ENCODE measurements around the gene CREB3.

The CREB3 gene

GRCh38 chr9:35771534-35771933, 39.1 kb downstream of the CREB3 start:
- Histone ChIP-seq H3K27me3 (ENCODE audit: insufficient read depth, low read length, poor library complexity, severe bottlenecking) (no peaks in the 10 kb centered on the region), H3K4me2 (ENCODE audit: low read depth, low read length, poor library complexity, severe bottlenecking) (no peak overlapping the region), H3K36me3 (ENCODE audit: insufficient read depth, low read length) (no peaks in the 10 kb centered on the region), H3K9me2 (replicated peaks; ENCODE audit: low read depth, low read length) (no peaks in the 10 kb centered on the region), H3K4me3 (ENCODE audit: low read length, poor library complexity, severe bottlenecking) (no peak overlapping the region), H3K79me2 (ENCODE audit: insufficient read depth, low read length) (peaks cover 31% of the 10 kb centered on the region), H3K9me3 (ENCODE audit: insufficient read depth, low read depth, low read length) (no peaks in the 10 kb centered on the region), H3K9ac (ENCODE audit: low read depth, low read length, poor library complexity, severe bottlenecking) (no peak overlapping the region), H3K4me1 (ENCODE audit: insufficient read depth, low read length, poor library complexity, severe bottlenecking) (no peaks in the 10 kb centered on the region), H2AFZ (ENCODE audit: low read length) (no peak overlapping the region), H3F3A (ENCODE audit: low read depth) (no peaks in the 10 kb centered on the region), H4K20me1 (ENCODE audit: insufficient read depth, low read length, poor library complexity, severe bottlenecking) (peaks cover 8% of the 10 kb centered on the region)
- no peak for TF ChIP-seq CTCF (conservative IDR thresholded peaks at IDR 0.05; ENCODE audit: low read length)
- no peak for TF ChIP-seq EZH2phosphoT487 (IDR thresholded peaks at IDR 0.05; ENCODE audit: borderline replicate concordance)

GRCh38 chr9:35771943-35772342, 39.5 kb downstream of the CREB3 start:
- H3K9me3 ChIP-seq (ENCODE audit: insufficient read depth, low read depth, low read length) = no peaks in the 10 kb centered on the region
- H3K79me2 ChIP-seq (ENCODE audit: insufficient read depth, low read length) = peaks cover 31% of the 10 kb centered on the region
- no peak overlapping the region for H3K4me3 ChIP-seq (ENCODE audit: low read length, poor library complexity, severe bottlenecking)
- no peak overlapping the region for H3K9ac ChIP-seq (ENCODE audit: low read depth, low read length, poor library complexity, severe bottlenecking)
- no peaks in the 10 kb centered on the region for H3F3A ChIP-seq (ENCODE audit: low read depth)
- H4K20me1 ChIP-seq (ENCODE audit: insufficient read depth, low read length, poor library complexity, severe bottlenecking) = peaks cover 4% of the 10 kb centered on the region
- H3K4me1 ChIP-seq (ENCODE audit: insufficient read depth, low read length, poor library complexity, severe bottlenecking) = no peaks in the 10 kb centered on the region
- no peaks in the 10 kb centered on the region for H3K9me2 ChIP-seq (replicated peaks; ENCODE audit: low read depth, low read length)
- no peak overlapping the region for H2AFZ ChIP-seq (ENCODE audit: low read length)
- H3K4me2 ChIP-seq (ENCODE audit: low read depth, low read length, poor library complexity, severe bottlenecking) = no peak overlapping the region
- TF ChIP-seq CTCF (conservative IDR thresholded peaks at IDR 0.05; ENCODE audit: low read length) (no peak), EZH2phosphoT487 (IDR thresholded peaks at IDR 0.05; ENCODE audit: borderline replicate concordance) (no peak)
- H3K36me3 ChIP-seq (ENCODE audit: insufficient read depth, low read length) = no peaks in the 10 kb centered on the region
- no peaks in the 10 kb centered on the region for H3K27me3 ChIP-seq (ENCODE audit: insufficient read depth, low read length, poor library complexity, severe bottlenecking)

- TF ChIP-seq CTCF (conservative IDR thresholded peaks at IDR 0.05; ENCODE audit: low read length) = no peak
- no peak for TF ChIP-seq EZH2phosphoT487 (IDR thresholded peaks at IDR 0.05; ENCODE audit: borderline replicate concordance)
- H3K36me3 ChIP-seq (ENCODE audit: insufficient read depth, low read length) = no peaks in the 10 kb centered on the region
- no peaks in the 10 kb centered on the region for H3F3A ChIP-seq (ENCODE audit: low read depth)
- H2AFZ ChIP-seq (ENCODE audit: low read length) = no peak overlapping the region
- no peaks in the 10 kb centered on the region for H3K4me1 ChIP-seq (ENCODE audit: insufficient read depth, low read length, poor library complexity, severe bottlenecking)
- no peaks in the 10 kb centered on the region for H3K27me3 ChIP-seq (ENCODE audit: insufficient read depth, low read length, poor library complexity, severe bottlenecking)
- H4K20me1 ChIP-seq (ENCODE audit: insufficient read depth, low read length, poor library complexity, severe bottlenecking) = no peaks in the 10 kb centered on the region
- peaks cover 13% of the 10 kb centered on the region for H3K79me2 ChIP-seq (ENCODE audit: insufficient read depth, low read length)
- no peaks in the 10 kb centered on the region for H3K9me2 ChIP-seq (replicated peaks; ENCODE audit: low read depth, low read length)
- H3K4me3 ChIP-seq (ENCODE audit: low read length, poor library complexity, severe bottlenecking) = no peak overlapping the region
- H3K4me2 ChIP-seq (ENCODE audit: low read depth, low read length, poor library complexity, severe bottlenecking) = no peak overlapping the region
- no peak overlapping the region for H3K9ac ChIP-seq (ENCODE audit: low read depth, low read length, poor library complexity, severe bottlenecking)
- no peaks in the 10 kb centered on the region for H3K9me3 ChIP-seq (ENCODE audit: insufficient read depth, low read depth, low read length)
Observed at GRCh38 chr9:35774907-35775635, 42.6 kb downstream of the CREB3 start.

All from Loucy (cell line).